SIG-M5 (cell line): ENCODE data around the gene SLC22A13.
"Not testable (repeated sequence)": the region's sequence is repeated elsewhere in the genome, so short reads cannot be mapped to it uniquely, and the experiment has no call there.

ENCODE experiments used
- DNase-seq: peaks from one replicate; lab custom pipeline; 2025; lab: John Stamatoyannopoulos, UW

The SLC22A13 gene

GRCh38 chr3:38265604-38266307 is at the start of gene SLC22A13:
TSS of gene SLC22A13 (plus strand) at chr3:38265812. CDS start at chr3:38265861, 49 bp downstream.
- DNase-seq = no peak

GRCh38 chr3:38219609-38220197 is 45.9 kb upstream of the SLC22A13 start:
- no peak for DNase-seq

- DNase-seq = no peak
Observed at GRCh38 chr3:38221005-38221404, 44.6 kb upstream of the SLC22A13 start.

GRCh38 chr3:38222032-38222634 is 43.5 kb upstream of the SLC22A13 start:
- DNase-seq = no peak

GRCh38 chr3:38224357-38224756 is 41.3 kb upstream of the SLC22A13 start:
- no peak for DNase-seq

- DNase-seq = no peak
Observed at GRCh38 chr3:38226273-38226672, 39.3 kb upstream of the SLC22A13 start.

- no peak for DNase-seq
Observed at GRCh38 chr3:38227989-38228388, 37.6 kb upstream of the SLC22A13 start.

- no peak for DNase-seq
Observed at GRCh38 chr3:38229036-38229435, 36.6 kb upstream of the SLC22A13 start.

- DNase-seq = no peak
Observed at GRCh38 chr3:38232701-38233100, 32.9 kb upstream of the SLC22A13 start.

GRCh38 chr3:38235466-38235865 is 30.1 kb upstream of the SLC22A13 start:
- DNase-seq = no peak

GRCh38 chr3:38238416-38239008 is 27.1 kb upstream of the SLC22A13 start:
- no peak for DNase-seq

GRCh38 chr3:38242812-38243211 is 22.8 kb upstream of the SLC22A13 start:
- not testable (repeated sequence) for DNase-seq

GRCh38 chr3:38245930-38246329 is 19.7 kb upstream of the SLC22A13 start:
- no peak for DNase-seq

- no peak for DNase-seq
Observed at GRCh38 chr3:38247366-38248035, 18.1 kb upstream of the SLC22A13 start.

GRCh38 chr3:38250198-38250597 is 15.4 kb upstream of the SLC22A13 start:
- no peak for DNase-seq

GRCh38 chr3:38251197-38251596 is 14.4 kb upstream of the SLC22A13 start:
- no peak for DNase-seq

- no peak for DNase-seq
Observed at GRCh38 chr3:38253704-38254103, 11.9 kb upstream of the SLC22A13 start.

GRCh38 chr3:38254872-38255271 is 10.7 kb upstream of the SLC22A13 start:
- no peak for DNase-seq

- DNase-seq = no peak
Observed at GRCh38 chr3:38255627-38256026, 10.0 kb upstream of the SLC22A13 start.

GRCh38 chr3:38257583-38257982 is 8.0 kb upstream of the SLC22A13 start:
- no peak for DNase-seq

- no peak for DNase-seq
Observed at GRCh38 chr3:38260474-38260873, 5.1 kb upstream of the SLC22A13 start.

GRCh38 chr3:38264353-38264771 is 1.2 kb upstream of the SLC22A13 start:
- no peak for DNase-seq
